GM19438 (cell line): Measurements from ENCODE around the gene UGT1A7.

ENCODE experiments used
- ATAC-seq: cut with Tn5 transposase; IDR thresholded peaks from one replicate; pipeline ENCODE4 v1.9.1; 2021; ENCODE audit warnings: low read depth; ENCODE audit not compliant: unreplicated experiment

UGT1A7 gene

DNA sequence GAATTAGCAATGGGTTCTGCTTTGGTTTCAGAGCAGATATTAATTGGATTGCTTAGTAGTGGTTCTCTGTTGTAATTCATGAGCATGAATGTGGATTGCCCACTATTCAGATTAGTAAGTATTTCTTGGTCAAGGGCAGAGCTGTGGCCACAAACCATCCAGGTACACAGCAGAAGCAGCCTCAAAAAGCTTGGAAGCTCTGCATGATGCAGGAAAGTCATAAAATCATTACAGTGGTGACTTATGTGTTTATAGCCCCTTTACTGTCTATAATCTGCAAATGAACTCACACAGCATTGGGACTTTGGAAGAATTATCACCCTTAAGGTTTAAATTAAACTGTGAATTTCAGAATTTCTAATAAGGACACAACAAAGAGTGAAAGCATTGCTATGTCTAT lies 76.4 kb downstream of the UGT1A7 start:
- no peak for ATAC-seq

DNA sequence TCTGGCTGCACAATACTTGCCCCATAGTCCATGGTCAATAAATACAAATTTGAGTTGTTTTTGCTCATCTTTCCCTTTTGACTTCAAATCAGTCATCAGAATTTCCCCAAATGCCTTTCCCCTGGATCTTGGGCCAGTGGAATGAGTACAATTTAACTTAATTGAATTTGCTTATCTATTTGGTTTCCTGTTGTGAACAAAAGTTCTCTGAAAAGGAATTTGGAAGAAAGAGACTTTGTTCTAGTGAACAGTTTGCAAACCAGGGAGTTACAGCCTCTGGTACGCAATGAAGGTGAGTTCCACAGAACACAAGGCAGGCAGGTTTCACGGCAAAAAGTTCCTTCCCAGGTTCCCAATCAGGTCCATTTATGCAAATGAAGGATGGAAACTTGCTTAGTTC lies 77.1 kb downstream of the UGT1A7 start:
- no peak for ATAC-seq

DNA sequence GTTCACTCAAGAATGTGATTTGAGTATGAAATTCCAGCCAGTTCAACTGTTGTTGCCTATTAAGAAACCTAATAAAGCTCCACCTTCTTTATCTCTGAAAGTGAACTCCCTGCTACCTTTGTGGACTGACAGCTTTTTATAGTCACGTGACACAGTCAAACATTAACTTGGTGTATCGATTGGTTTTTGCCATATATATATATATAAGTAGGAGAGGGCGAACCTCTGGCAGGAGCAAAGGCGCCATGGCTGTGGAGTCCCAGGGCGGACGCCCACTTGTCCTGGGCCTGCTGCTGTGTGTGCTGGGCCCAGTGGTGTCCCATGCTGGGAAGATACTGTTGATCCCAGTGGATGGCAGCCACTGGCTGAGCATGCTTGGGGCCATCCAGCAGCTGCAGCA lies 78.3 kb downstream of the UGT1A7 start, which contains the start of gene UGT1A1:
TSS of gene UGT1A1 (plus strand) at position 228 of the 400 bp plus-strand sequence. CDS start at position 246, 18 bp downstream.
- ATAC-seq: no peak

DNA sequence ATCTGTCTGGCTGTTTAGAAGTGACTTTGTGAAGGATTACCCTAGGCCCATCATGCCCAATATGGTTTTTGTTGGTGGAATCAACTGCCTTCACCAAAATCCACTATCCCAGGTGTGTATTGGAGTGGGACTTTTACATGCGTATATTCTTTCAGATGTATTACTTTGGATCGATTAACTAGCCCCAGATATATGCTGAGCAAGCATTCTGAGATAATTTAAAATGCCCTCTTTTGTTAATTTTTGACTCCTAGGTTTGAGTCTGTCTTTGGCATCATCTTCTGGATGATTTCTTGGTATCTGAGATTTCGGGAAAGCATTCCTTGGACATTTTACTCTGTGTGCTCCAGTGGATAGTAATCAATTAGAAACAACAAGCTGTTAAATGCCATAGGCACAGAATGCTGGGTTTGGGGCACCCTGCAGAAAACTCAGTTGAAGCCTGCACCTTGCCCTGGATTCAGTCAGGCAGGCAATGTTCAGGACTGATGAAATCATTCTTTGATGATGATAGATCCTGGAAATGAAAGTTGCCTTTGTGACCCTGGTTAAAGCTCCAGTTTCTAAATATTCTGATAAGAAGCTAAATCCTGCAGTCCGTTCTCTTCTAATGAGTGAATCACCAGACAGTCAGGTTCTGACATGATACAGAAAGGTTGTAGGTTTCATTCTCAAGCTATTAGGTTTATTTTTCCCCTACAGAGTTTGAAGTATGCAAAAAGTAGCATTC lies 79.5 kb downstream of the UGT1A7 start:
- ATAC-seq: no peak

DNA sequence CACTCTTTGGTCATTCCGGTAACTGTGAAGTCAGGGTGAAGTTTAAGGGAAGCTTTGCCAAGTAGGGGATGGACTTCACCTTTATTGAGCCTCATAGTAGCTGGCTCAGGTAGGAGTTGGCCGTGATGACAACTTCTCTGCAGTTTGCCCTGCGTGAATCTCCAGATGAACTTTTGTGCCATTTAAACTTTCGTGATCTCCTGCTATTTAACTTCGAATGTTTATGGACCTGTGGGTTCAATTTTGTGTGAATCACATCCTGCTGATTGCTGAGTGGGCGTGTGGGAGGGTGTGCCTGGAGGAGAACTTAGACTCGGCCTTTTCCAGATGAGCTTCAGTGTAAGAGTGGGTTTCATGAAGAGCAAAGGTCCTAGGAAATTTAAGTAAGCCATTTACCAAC lies 82.6 kb downstream of the UGT1A7 start:
- no peak for ATAC-seq

DNA sequence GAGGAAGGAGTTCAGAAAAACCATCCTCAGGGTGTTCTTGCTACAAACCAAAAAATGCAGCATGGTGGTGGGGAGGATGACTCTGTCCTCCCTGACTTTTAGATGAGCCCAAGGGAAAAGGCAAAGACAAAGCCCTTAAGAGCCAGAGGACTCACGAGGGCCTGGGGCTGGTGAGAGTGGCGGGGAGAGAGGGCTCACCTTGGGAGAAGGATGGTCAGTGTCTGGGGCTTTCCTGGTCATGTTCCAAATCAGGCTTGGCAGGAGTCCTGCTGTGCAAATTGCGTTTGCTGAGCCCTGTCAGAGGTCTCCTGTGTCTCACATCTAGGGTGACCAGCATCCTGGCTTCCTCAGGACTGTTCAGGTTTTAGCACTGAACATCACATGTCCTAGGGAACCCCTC lies 83.1 kb downstream of the UGT1A7 start:
- no peak for ATAC-seq

DNA sequence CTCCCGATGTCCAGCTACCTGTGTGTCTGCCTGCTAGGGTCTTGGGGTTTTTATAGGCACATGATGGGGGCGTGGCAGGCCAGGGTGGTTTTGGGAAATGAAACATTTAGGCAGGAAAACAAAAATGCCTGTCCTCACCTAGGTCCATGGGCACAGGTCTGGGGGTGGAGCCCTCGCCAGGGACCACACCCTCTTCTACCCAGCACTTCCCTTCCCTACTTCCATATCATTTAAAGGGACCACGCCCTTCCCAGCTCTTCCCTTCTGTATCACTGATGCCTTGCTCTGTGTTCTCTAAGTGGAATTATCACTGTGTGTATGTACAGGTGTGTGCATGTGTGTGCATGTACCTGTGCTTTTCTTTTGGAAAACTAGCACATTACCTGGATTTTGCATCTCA lies 84.7 kb downstream of the UGT1A7 start:
- no peak for ATAC-seq

DNA sequence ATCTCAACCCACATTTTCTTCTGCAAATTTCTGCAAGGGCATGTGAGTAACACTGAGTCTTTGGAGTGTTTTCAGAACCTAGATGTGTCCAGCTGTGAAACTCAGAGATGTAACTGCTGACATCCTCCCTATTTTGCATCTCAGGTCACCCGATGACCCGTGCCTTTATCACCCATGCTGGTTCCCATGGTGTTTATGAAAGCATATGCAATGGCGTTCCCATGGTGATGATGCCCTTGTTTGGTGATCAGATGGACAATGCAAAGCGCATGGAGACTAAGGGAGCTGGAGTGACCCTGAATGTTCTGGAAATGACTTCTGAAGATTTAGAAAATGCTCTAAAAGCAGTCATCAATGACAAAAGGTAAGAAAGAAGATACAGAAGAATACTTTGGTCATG lies 86.4 kb downstream of the UGT1A7 start:
- ATAC-seq: no peak

DNA sequence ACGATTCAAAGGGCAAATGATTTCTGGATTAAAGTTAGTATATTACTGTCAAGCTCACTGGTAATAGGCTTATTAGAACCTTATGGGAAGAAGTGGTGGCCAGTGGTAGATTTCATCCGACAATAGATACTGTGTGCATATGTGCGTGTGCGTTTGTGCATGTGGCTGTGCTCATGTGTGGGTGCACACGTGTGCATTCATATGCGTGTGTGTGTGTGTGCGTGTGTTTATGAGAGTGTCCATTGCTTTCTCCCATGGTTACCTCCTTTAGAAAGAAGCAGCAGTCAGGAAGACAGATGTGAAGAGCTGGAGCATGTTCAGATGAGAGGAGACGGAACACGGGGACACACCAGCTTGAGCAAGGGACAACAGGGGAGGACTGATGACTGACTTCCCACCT lies 87.6 kb downstream of the UGT1A7 start:
- no peak for ATAC-seq

DNA sequence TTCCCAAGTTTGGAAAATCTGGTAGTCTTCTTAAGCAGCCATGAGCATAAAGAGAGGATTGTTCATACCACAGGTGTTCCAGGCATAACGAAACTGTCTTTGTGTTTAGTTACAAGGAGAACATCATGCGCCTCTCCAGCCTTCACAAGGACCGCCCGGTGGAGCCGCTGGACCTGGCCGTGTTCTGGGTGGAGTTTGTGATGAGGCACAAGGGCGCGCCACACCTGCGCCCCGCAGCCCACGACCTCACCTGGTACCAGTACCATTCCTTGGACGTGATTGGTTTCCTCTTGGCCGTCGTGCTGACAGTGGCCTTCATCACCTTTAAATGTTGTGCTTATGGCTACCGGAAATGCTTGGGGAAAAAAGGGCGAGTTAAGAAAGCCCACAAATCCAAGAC lies 90.5 kb downstream of the UGT1A7 start:
- no peak for ATAC-seq

DNA sequence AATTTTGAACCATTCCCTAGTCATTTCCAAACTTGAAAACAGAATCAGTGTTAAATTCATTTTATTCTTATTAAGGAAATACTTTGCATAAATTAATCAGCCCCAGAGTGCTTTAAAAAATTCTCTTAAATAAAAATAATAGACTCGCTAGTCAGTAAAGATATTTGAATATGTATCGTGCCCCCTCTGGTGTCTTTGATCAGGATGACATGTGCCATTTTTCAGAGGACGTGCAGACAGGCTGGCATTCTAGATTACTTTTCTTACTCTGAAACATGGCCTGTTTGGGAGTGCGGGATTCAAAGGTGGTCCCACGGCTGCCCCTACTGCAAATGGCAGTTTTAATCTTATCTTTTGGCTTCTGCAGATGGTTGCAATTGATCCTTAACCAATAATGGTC lies 90.9 kb downstream of the UGT1A7 start:
- no peak for ATAC-seq

DNA sequence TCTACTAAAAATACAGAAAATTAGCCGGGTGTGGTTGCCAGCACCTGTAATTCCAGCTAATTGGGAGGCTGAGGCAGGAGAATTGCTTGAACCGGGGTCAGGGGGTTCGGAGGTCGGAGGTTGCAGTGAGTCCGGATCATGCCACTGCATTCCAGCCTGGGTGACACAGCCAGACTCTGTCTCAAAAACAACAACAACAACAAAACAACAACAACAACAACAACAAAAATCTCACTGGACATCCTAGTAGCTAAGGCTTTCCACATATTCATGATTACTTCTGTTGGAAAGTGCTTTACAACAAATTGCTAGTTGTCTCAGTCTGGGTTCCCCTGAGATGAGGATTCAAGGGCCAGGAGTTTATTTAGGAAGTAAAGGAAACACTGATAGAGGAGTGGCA lies 92.2 kb downstream of the UGT1A7 start:
- no peak for ATAC-seq

DNA sequence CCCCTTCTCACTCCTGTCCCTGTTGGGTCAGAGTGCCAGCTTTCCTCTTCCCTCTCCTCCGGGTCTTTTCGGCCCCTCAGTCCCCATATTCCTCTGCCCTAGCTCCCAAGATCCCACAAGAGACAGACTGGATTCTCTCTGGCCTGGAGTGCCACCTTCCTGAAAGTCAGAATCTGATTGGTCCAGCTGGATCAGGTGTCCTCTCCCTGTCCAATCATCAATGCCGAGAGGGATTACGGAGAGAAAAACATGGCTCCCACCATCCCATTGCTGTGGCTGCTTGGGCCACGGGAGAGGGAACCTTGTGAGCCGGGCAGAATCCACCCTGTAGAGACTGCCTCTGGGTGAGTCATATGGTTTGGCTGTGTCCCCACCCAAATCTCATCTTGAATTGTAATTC lies 93.7 kb downstream of the UGT1A7 start:
- no peak for ATAC-seq

DNA sequence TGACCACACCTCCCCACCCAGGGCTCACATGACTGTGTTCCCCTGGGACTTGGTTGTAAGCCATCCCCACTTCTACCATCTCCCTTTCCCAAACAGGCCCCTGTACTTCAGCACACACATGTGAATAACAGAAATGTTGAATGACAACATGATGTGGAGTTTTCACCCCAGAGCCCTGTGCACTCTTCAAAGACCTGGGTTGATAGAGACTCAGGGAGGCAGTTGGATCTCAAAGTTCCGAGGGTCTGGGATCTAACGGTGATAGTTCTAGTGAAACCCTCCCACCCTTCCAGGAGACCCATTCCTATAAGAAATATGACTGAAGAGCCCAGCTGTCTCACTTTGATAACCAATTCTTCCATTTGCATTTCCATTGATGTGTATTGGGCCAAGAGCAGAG lies 96.3 kb downstream of the UGT1A7 start, which contains the start of gene MROH2A:
TSS of gene MROH2A (plus strand) at position 301 of the 400 bp plus-strand sequence. CDS start 1,029 bp downstream, outside the sequence.
- no peak for ATAC-seq

DNA sequence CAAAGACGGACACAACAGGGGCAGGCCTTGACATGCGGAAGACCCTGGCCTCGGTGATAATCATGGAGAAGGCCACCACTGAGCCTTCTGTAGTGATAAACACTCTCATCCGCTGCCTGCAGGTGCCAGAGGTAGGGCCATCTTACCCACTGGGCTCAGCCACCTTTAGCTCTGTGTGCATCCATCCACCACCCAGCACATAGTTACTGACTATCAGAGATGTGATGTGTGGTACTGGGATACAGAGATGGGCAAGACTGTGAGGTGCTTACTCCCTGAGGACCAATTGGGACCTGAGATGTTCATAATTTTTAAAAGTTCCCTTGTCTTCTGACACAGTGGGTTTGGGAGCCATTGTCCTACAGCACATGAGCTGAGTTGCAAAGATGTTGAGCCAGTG lies 98.0 kb downstream of the UGT1A7 start:
- ATAC-seq: no peak

DNA sequence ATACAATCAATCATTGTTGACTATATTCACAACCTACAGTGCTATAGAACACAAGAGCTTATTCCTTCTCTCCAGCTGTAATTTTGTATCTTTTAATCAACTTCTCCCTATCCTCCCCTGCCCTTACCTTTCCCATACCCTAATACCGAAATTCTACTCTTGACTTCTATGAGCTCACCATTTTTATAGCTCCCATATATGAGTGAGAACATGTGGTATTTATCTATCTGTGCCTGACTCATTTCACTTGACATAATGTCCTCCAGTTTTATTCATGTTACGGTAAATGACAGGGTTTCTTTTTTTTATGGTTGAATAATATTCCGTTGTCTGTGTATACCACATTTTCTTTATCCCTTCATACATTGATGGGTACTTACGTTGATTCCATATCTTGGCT lies 99.1 kb downstream of the UGT1A7 start:
- no peak for ATAC-seq

DNA sequence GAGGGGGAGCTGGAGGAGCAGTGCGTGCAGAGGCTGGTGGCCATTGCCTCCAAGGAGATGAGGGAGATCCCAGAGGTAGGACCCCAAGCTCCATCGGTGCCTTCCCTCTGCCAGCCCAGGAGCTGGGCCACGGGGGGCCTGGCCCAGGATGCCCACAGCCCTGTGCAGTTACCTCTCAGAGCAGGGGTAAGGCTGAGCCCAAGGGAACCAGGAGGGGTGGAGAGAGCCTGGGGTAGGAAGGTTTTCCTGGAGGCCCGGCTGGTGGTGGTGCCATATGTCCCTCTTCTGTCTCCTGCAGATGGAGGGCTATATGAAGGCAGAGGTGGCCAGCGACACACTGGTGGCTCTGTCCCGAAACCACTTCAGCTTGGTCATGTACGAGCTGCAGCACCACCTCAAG lies 107.9 kb downstream of the UGT1A7 start:
- ATAC-seq: no peak

DNA sequence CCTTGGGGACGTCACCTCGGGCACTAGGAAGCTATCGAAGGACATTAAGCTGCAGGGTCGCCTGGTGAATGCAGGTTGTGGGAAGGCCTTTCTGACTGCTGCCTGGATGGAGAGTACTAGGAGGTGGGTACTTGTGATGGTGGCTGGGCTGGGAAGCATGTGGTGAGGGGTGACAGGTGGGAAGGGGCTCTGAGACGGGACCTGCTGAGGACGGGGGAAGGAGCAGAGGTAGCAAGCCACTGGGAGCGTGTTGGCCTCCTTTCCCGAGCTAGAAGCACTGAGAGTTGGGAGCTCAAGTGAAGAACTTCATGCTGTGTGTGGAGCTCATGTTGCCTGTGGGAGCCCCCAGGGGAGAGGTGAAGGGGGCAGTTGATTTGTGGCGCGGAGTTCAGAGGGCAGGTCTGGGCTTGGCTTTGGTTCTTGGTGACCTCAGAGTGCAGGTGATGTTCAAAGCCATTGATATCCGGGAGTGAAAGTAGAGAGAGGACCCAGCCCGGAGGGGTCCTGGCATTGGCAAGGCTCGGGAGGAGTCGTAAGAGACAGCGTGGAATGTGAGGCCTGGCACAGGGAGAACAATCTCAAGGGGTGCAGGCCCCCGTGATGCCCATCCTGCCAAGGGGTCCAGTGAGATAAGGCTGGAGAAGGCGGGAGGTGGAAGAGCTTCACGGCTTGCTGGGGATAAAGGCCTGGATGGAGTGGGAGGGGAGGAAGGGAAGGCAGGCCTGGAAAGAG lies 109.6 kb downstream of the UGT1A7 start:
- ATAC-seq: no peak

DNA sequence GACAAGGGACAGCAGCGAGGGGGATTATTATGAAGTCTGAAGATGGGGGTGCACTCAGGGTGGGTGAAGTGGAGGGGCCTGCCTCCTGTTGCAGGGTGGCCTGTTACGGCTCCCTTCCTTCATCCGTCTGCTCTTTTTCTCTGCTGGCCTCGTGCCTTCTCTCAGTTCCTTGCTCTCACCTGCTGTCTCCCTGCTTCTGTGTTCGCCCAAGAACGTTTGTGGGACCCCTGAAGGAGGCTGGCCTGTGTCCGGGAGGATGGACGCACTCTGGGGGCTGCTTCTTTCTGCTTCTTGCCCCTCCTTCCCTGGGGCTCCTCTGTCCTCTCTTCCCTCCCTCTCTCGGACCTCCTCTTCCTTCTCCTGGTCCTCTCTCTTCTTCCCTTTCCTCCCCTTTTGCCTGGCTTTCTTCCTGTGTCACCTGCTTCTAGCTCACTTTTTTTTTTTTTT lies 110.2 kb downstream of the UGT1A7 start:
- no peak for ATAC-seq

DNA sequence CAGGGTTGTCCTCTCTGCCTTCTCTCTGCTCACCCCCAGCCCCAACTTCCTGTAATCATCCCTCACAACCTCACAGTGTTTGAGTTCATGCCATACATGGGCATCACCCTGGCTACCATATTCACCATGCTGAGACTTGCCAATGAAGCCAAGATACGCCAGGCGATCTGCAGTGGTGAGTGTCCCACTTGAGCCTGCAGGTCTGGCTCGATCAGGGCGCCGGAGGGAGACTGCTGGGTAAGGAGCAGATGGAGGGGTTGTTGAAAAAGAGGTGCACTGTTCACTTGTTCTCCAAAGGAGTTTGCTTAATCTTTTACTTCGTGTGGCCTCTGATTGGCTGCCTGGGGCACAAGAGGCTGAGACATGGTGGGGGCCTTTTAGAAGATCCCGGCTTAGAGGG lies 111.0 kb downstream of the UGT1A7 start:
- ATAC-seq: no peak

DNA sequence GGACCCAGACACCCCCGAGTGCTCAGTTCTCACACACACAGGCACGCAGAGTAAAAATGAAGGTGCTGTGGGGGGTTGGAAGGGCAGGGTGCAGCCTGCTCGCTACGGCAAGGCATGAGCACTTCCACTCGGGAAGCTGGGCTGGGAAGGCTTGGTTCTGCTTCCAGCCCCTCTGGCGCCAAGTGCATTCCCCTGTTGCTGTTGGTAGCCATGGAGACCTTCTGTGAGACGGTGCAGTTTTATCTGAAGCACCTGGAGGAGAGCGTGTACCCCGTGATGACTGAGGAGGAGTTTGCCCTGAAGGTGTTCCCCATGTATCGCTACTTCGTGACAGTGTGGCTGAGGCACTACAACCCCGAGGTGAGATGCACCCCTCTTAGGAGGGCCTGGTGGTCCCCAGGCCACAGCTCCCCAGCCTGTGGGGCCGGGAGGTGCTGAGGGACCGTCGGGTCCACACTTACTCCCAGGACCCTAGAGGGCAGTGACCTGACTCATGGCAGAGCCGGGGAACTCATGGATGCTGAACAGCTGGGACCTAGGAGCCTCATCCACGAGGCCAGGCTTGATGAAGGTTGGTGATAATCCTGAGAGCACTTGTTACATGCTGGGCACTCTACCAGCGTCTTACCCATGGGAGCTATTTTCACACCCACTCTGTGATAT lies 111.9 kb downstream of the UGT1A7 start:
- no peak for ATAC-seq
